SK-N-SH treated with all-trans-retinoic acid at 6 μM for 48 hours (cell line): ENCODE data around the gene ZNF423.

Experiments used
- ATAC-seq: fragments of 200-7000 bp; cut with Tn5 transposase; 3 replicates; pipeline ENCODE4 v1.9.1; 2020; ENCODE audit warnings: mild to moderate bottlenecking, moderate library complexity
- ARNTL ChIP-seq: fragments of 450-650 bp; formaldehyde crosslinking; IDR thresholded peaks from 2 replicates; pipeline ENCODE4 v1.5.0; 2020; ENCODE audit warnings: low read depth, mild to moderate bottlenecking, moderate library complexity, borderline replicate concordance
- BACH2 ChIP-seq: fragments of 250-450 bp; sonication (Bioruptor Pico); IDR thresholded peaks from 2 replicates; pipeline ENCODE4 v1.9.0; 2021; ENCODE audit warnings: mild to moderate bottlenecking, borderline replicate concordance
- CREB5 ChIP-seq: fragments of 250-450 bp; sonication (Bioruptor Pico); IDR thresholded peaks from 2 replicates; pipeline ENCODE4 v1.5.1; 2020; ENCODE audit warnings: low read depth, mild to moderate bottlenecking, moderate library complexity
- CSDC2 ChIP-seq: fragments of 250-450 bp; sonication (Bioruptor Pico); IDR thresholded peaks from 2 replicates; pipeline ENCODE4 v1.5.0; 2020; ENCODE audit warnings: mild to moderate bottlenecking, moderate library complexity
- ESRRG ChIP-seq: fragments of 250-450 bp; sonication (Bioruptor Pico); IDR thresholded peaks from 2 replicates; pipeline ENCODE4 v1.6.1; 2021; ENCODE audit warnings: mild to moderate bottlenecking
- GLIS3 ChIP-seq: fragments of 250-450 bp; sonication (Bioruptor Pico); IDR thresholded peaks from 2 replicates; pipeline ENCODE4 v1.5.0; 2020; ENCODE audit warnings: mild to moderate bottlenecking, moderate library complexity
- ISL1 ChIP-seq: fragments of 250-450 bp; sonication (Bioruptor Pico); IDR thresholded peaks from 2 replicates; pipeline ENCODE4 v2.1.2; 2022; ENCODE audit warnings: mild to moderate bottlenecking, moderate library complexity
- OSR1 ChIP-seq: fragments of 250-450 bp; sonication (Bioruptor Pico); IDR thresholded peaks from 2 replicates; pipeline ENCODE4 v1.8.0; 2022; ENCODE audit warnings: moderate library complexity, mild to moderate bottlenecking, inconsistent platforms
- PATZ1 ChIP-seq: fragments of 250-450 bp; sonication (Bioruptor Pico); IDR thresholded peaks from 2 replicates; pipeline ENCODE4 v1.8.0; 2020; ENCODE audit warnings: mild to moderate bottlenecking, moderate library complexity, borderline replicate concordance
- PPARA ChIP-seq: fragments of 250-450 bp; sonication (Bioruptor Pico); IDR thresholded peaks from 2 replicates; pipeline ENCODE4 v1.5.0; 2020; ENCODE audit warnings: mild to moderate bottlenecking, borderline replicate concordance
- SNAI2 ChIP-seq: fragments of 250-450 bp; sonication (Bioruptor Pico); IDR thresholded peaks from 2 replicates; pipeline ENCODE4 v1.5.0; 2020; ENCODE audit warnings: mild to moderate bottlenecking, moderate library complexity
- TOX ChIP-seq: fragments of 250-450 bp; sonication (Bioruptor Pico); IDR thresholded peaks from 2 replicates; pipeline ENCODE4 v1.8.0; 2021; ENCODE audit warnings: mild to moderate bottlenecking, moderate library complexity, borderline replicate concordance
- ZC3H10 ChIP-seq: fragments of 250-450 bp; sonication (Bioruptor Pico); IDR thresholded peaks from 2 replicates; pipeline ENCODE4 v1.5.1; 2021; ENCODE audit warnings: mild to moderate bottlenecking, moderate library complexity
- ZFP3 ChIP-seq: fragments of 250-450 bp; sonication (Bioruptor Pico); IDR thresholded peaks from 2 replicates; pipeline ENCODE4 v1.5.0; 2020; ENCODE audit warnings: mild to moderate bottlenecking, moderate library complexity
- ZNF70 ChIP-seq: fragments of 450-650 bp; formaldehyde crosslinking; IDR thresholded peaks from 2 replicates; pipeline ENCODE4 v1.5.0; 2020; ENCODE audit warnings: mild to moderate bottlenecking, moderate library complexity
- TF ChIP-seq, protein P1 (sequence below): fragments of 250-450 bp; sonication (Bioruptor Pico); IDR thresholded peaks from 2 replicates; pipeline ENCODE4 v1.8.0; 2021; ENCODE audit warnings: low read depth, mild to moderate bottlenecking, moderate library complexity, borderline replicate concordance
- TF ChIP-seq, protein P2 (sequence below): fragments of 250-450 bp; sonication (Bioruptor Pico); IDR thresholded peaks from 2 replicates; pipeline ENCODE4 v1.5.1; 2021; ENCODE audit warnings: mild to moderate bottlenecking, moderate library complexity

ZNF423 gene

GRCh38 chr16:49889725-49890397 lies 33.9 kb upstream of the ZNF423 start:
- ATAC-seq = no peak
- TF ChIP-seq, protein P1, sequence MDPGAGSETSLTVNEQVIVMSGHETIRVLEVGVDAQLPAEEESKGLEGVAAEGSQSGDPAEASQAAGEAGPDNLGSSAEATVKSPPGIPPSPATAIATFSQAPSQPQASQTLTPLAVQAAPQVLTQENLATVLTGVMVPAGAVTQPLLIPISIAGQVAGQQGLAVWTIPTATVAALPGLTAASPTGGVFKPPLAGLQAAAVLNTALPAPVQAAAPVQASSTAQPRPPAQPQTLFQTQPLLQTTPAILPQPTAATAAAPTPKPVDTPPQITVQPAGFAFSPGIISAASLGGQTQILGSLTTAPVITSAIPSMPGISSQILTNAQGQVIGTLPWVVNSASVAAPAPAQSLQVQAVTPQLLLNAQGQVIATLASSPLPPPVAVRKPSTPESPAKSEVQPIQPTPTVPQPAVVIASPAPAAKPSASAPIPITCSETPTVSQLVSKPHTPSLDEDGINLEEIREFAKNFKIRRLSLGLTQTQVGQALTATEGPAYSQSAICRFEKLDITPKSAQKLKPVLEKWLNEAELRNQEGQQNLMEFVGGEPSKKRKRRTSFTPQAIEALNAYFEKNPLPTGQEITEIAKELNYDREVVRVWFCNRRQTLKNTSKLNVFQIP (CRISPR knock-in tag) = no peak
- TF ChIP-seq ZNF70 (CRISPR knock-in tag) (no peak), SNAI2 (CRISPR knock-in tag) (no peak), BACH2 (CRISPR knock-in tag) (no peak), ESRRG (CRISPR knock-in tag) (no peak), ZFP3 (CRISPR knock-in tag) (peak; percentile 86), PATZ1 (no peak)

DNA sequence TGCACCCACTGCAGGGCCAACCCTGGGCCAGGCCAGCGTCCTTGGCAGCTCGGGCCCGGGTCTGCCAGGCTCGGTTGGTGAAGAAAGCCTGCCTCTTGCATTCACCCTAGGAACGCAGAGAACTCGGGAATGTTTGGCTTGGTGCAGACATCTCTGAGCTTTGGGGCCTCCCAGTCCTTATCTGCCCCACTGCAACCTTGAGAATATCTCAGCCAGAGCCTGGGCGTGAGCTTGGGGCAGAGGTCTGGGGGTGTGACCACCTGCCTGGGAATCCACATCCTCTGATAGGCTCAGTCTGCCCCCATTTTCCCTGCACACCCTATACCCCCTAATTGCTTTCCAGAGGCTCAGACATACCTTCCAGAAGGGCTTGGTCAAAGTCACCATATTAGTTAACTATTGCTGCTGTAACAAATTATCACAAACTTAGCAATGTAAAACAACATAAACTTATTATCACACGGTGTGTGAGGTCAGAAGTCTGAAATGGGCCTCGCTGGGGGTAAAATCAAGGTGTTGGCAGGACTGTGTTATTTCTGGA lies 30.7 kb upstream of the ZNF423 start:
- no peak for ATAC-seq

DNA sequence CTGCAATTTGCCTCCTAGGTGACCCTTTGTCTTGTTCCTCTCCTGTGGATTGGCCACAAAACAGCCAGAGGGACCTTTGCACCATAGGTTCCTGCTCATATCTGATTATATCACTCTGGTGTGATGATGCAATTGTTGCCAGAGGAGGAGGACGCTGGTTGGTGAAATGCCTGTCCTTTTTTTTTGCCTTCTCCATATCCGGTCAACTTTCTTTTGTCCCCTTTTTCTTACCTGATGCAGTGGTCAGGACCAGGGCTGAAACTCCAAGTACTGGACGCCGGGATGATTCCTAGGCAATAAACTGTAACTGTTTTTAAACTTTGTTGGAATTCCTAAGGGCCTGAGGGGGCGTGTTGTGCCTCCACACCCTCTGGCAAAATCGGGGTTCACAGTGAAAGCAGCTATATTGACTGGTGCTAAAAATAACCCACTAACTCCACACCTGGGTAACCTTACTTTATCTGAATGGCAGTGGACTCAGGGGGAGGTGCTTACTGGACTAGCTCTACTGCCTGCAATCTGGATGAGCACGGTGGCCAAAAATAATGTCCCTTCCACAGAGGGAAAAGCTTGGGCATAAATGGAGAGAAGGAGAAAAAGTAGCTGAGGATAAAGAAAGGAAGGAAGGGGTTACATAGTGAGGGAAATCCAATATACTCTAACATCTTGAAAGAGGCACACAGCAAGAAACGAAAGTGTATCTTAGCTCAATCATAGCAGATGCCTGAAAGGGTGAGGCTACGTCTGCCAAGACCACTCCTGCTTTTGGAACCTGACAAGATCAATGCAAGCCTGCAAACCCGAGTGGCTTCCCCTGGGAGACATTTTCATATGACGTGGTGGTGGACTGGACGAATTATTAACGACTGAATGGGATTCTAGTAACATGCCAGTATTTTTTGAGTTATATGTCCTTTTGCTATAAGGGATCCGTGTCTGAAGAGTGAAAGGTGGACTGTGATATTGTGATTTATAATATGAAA lies 28.4 kb upstream of the ZNF423 start:
- no peak for TF ChIP-seq ZC3H10 (CRISPR knock-in tag)
- TF ChIP-seq GLIS3 (CRISPR knock-in tag) = no peak
- TF ChIP-seq PPARA (CRISPR knock-in tag) = no peak
- TF ChIP-seq OSR1 (CRISPR knock-in tag) = no peak
- TF ChIP-seq ARNTL (CRISPR knock-in tag) = no peak
- no peak for TF ChIP-seq TOX (CRISPR knock-in tag)
- no peak for TF ChIP-seq ISL1
- no peak for TF ChIP-seq ZNF70 (CRISPR knock-in tag)
- TF ChIP-seq, protein P1 (CRISPR knock-in tag) = no peak
- TF ChIP-seq, all 23 proteins: peak for 0
- ATAC-seq = no peak

More for the DNA sequence above, 30.7 kb upstream of the ZNF423 start:
- TF ChIP-seq CSDC2 (CRISPR knock-in tag) = no peak
- TF ChIP-seq, protein P2, sequence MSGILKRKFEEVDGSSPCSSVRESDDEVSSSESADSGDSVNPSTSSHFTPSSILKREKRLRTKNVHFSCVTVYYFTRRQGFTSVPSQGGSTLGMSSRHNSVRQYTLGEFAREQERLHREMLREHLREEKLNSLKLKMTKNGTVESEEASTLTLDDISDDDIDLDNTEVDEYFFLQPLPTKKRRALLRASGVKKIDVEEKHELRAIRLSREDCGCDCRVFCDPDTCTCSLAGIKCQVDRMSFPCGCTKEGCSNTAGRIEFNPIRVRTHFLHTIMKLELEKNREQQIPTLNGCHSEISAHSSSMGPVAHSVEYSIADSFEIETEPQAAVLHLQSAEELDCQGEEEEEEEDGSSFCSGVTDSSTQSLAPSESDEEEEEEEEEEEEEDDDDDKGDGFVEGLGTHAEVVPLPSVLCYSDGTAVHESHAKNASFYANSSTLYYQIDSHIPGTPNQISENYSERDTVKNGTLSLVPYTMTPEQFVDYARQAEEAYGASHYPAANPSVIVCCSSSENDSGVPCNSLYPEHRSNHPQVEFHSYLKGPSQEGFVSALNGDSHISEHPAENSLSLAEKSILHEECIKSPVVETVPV (CRISPR knock-in tag) = no peak
- no peak for TF ChIP-seq ARNTL (CRISPR knock-in tag)
- TF ChIP-seq CREB5 (CRISPR knock-in tag) = no peak
- no peak for TF ChIP-seq PATZ1
- TF ChIP-seq, all 23 proteins: peak for 0
